Motor neuron (in vitro differentiated cells): ENCODE results near the gene MKRN2OS. TPM values are rescaled to one million over a fixed set of nuclear protein-coding genes. Genes with fewer than 3 reads are reported as not detected.

Source experiments
- ATAC-seq, 8 experiments: fragments of 200-7000 bp; cut with Tn5 transposase; replicated peaks in 6 of 8; 2 replicates each; pipeline ENCODE4 v1.8.0; 2021; ENCODE audit warnings: mild to moderate bottlenecking in 8 of 8, moderate library complexity in 8 of 8
- H3K27ac ChIP-seq, 2 donors: fragments of 250-450 bp; sonication (Bioruptor Pico); 2 replicates each; pipeline ENCODE4 v1.9.0; 2021; ENCODE audit warnings: antibody characterized with exemption in 2 of 2, mild to moderate bottlenecking in 2 of 2, moderate library complexity in 1 of 2
- H3K4me1 ChIP-seq, 2 donors: fragments of 250-450 bp; sonication (Bioruptor Pico); replicated peaks in 1 of 2; 2 replicates each; pipeline ENCODE4 v1.6.1; 2021; ENCODE audit warnings: antibody characterized with exemption in 2 of 2, mild to moderate bottlenecking in 2 of 2, moderate library complexity in 1 of 2
- H3K4me3 ChIP-seq, 5 donors: fragments of 250-450 bp; sonication (Bioruptor Pico); 2 replicates each; pipeline ENCODE4 v1.9.0; 2021; ENCODE audit warnings: antibody characterized with exemption in 5 of 5, mild to moderate bottlenecking in 5 of 5, moderate library complexity in 4 of 5
- WGBS, 10 experiments: fragments of 450-650 bp; shearing (Covaris generic); methylation state at CpG; one replicate each; pipeline ENCODE4 v1.0.0; 2022; 5-methylcytosine and 5-hydroxymethylcytosine counted together
- in situ Hi-C, 9 experiments: fragments of 400-800 bp; cut with MboI; loops; one replicate each; pipeline ENCODE4 v1.15.0; 2021; ENCODE audit warnings: low sequenced_read_pairs in 9 of 9, low pct_unique_long_range_greater_than_20kb in 2 of 9; ENCODE audit not compliant: unreplicated experiment in 9 of 9
- total RNA-seq, 8 experiments: library from RNA; unstranded; fragments of 300-600 nt; gene quantifications; 2 replicates each; pipeline versions ENCODE4 v1.2.3 to v1.2.4, GENCODE V29; 2022

The MKRN2OS gene
- total RNA-seq, 8 experiments from 2014 or later = 0.33 to 3.8 (median 1.1) TPM

- no peak overlapping the region for H3K27ac ChIP-seq
- WGBS, 10 experiments = 86 to 100% (median 100%) methylated on average over 1 to 2 of the region's 3 CpGs; no CpG with 5 or more reads in 4 of the 10 experiments
- H3K4me1 ChIP-seq = no peaks in the 10 kb centered on the region
- no peak overlapping the region for H3K4me3 ChIP-seq
- in situ Hi-C loops = no loop called here
- ATAC-seq = no peak
Measured at GRCh38 chr3:12579456-12579855, 34.2 kb upstream of the MKRN2OS start.

DNA sequence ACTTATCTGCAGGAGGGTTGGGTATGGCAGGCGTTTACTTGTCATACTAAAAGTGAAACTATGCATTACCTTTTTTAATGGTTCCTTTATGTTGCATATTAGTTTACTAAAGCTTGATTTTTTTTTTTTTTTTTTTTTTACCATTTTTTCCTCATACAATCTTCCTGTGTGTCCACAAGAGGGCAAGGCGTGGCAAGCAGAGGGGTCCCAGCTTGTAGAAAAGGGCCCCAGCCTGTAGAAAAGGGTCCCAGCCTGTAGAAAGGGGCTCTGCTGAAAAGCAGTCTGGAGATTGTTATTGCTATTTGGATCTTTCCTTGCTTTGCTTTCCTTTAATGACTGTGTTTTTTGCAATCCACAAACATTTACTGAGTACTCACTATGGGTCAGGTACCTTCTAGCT is 33.4 kb upstream of the MKRN2OS start:
- Histone ChIP-seq H3K4me1 (no peaks in the 10 kb centered on the region), H3K4me3 (no peak overlapping the region), H3K27ac (no peak overlapping the region)
- 40 to 100% (median 86%) methylated on average over 1 to 2 of the region's 2 CpGs for WGBS, 10 experiments
- no peak for ATAC-seq
- in situ Hi-C loops = no loop called here

- in situ Hi-C loops = no loop called here
- no peaks in the 10 kb centered on the region for H3K4me1 ChIP-seq
- 66 to 100% (median 85%) methylated on average over 2 to 5 of the region's 5 CpGs for WGBS, 10 experiments
- H3K4me3 ChIP-seq = no peak overlapping the region
- no peak for ATAC-seq
- no peak overlapping the region for H3K27ac ChIP-seq
Measured at GRCh38 chr3:12577379-12577778, 32.1 kb upstream of the MKRN2OS start.

DNA sequence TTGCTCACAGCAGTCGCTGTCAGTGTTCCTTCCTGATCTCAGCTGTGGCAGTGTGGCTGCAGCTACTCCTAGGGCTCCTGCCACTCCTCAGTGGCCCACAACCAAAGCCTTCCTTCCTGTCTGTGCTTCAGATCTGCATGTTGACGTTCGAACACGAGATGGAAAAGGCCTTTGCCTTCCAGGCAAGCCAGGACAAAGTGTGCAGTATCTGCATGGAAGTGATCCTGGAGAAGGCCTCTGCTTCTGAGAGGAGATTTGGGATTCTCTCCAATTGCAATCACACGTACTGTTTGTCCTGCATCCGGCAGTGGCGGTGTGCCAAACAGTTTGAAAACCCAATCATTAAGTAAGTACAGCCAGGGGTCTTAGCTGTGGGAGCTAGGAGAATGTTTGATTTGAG is 29.4 kb upstream of the MKRN2OS start:
- H3K27ac ChIP-seq = no peak overlapping the region
- H3K4me3 ChIP-seq = no peak overlapping the region
- 90 to 100% (median 96%) methylated on average over 1 to 5 of the region's 7 CpGs; no CpG with 5 or more reads in 7 of the 10 experiments for WGBS, 10 experiments
- ATAC-seq = no peak
- H3K4me1 ChIP-seq = no peaks in the 10 kb centered on the region
- in situ Hi-C loops = no loop called here

DNA sequence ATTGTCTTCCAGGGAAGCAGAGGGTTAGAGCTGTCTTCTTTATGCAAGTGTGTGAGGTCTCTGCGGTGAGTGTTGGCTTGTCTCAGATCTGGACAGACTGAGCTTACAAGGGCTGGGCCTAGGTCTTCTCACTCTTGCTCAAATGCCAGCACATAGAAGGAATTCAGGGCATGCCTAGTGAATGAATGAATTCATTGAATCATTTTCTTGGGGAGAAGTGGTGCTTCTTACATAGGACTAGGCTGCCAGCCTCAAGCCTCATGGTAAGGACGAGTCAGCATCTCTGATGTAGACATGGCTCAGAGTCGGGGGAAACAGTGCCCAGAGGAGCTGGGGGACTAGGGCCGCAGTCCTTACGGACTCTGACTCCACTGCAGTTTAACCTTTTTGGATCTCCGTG is 28.8 kb upstream of the MKRN2OS start:
- no peak for ATAC-seq
- in situ Hi-C loops = no loop called here
- Histone ChIP-seq H3K27ac (no peak overlapping the region), H3K4me1 (no peaks in the 10 kb centered on the region), H3K4me3 (no peak overlapping the region)
- WGBS, 10 experiments = 92 to 100% (median 100%) methylated on average over 1 to 4 of the region's 6 CpGs; no CpG with 5 or more reads in 4 of the 10 experiments

GRCh38 chr3:12571986-12572385 is 26.7 kb upstream of the MKRN2OS start:
- Histone ChIP-seq H3K4me3 (no peak overlapping the region), H3K4me1 (no peaks in the 10 kb centered on the region), H3K27ac (no peak overlapping the region)
- no peak for ATAC-seq
- WGBS, 10 experiments = 86 to 100% (median 95%) methylated on average over 1 to 11 of the region's 11 CpGs; no CpG with 5 or more reads in 1 of the 10 experiments
- in situ Hi-C loops = no loop called here

DNA sequence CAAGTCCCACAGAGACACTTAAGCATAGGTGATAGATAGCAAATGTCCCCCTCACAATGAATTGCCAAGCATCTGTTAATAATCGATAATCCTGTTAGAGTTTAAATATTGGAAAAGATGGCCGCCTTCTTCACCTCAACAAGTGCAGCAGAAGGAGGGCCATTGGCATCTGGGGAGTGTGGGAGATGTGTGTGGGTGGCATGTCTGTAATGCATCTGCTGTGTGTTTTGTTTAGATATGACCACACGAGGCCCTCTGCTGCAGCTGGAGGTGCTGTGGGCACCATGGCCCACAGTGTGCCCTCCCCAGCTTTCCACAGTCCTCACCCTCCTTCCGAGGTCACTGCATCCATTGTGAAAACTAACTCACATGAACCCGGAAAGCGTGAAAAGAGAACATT is 24.5 kb upstream of the MKRN2OS start:
- no peak for ATAC-seq
- 60 to 93% (median 80%) methylated on average over 1 to 3 of the region's 6 CpGs; no CpG with 5 or more reads in 3 of the 10 experiments for WGBS, 10 experiments
- H3K27ac ChIP-seq = no peak overlapping the region
- in situ Hi-C loops = no loop called here
- no peaks in the 10 kb centered on the region for H3K4me1 ChIP-seq
- no peak overlapping the region for H3K4me3 ChIP-seq

- 37 to 100% (median 91%) methylated on average over 1 to 3 of the region's 3 CpGs; no CpG with 5 or more reads in 2 of the 10 experiments for WGBS, 10 experiments
- no peaks in the 10 kb centered on the region for H3K4me1 ChIP-seq
- in situ Hi-C loops = no loop called here
- H3K27ac ChIP-seq = no peak overlapping the region
- H3K4me3 ChIP-seq = no peak overlapping the region
- ATAC-seq = no peak
Measured at GRCh38 chr3:12568747-12569146, 23.4 kb upstream of the MKRN2OS start.

DNA sequence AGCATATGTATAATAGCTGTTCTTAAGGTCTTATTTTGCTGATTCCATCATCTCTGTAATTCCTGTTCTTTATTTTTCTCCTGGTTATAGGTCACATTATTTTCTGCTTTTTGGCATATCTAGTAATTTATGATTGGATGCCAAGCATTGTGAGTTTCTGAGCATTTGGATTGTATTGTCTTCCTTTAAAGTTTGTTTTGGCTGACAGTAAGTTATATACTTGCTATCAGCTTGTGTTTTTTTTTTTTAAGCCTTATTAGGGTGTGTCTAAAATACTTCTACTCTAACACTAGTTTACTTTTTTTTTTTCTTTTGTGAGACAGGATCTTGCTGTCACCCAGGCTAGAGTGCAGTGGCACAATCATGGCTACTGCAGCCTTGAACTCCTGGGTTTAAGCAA is 21.7 kb upstream of the MKRN2OS start:
- in situ Hi-C loops = no loop called here
- no peak overlapping the region for H3K4me3 ChIP-seq
- no peak for ATAC-seq
- H3K27ac ChIP-seq = no peak overlapping the region
- peaks cover 9 to 10% of the 10 kb centered on the region in 2 donors for H3K4me1 ChIP-seq

GRCh38 chr3:12562451-12562850 is 17.2 kb upstream of the MKRN2OS start:
- H3K27ac ChIP-seq = no peak overlapping the region
- ATAC-seq = no peak
- 60 to 100% (median 67%) methylated on average over 1 of the region's 1 CpG; no CpG with 5 or more reads in 5 of the 10 experiments for WGBS, 10 experiments
- in situ Hi-C loops = no loop called here
- H3K4me3 ChIP-seq = no peak overlapping the region
- H3K4me1 ChIP-seq = peaks cover 15 to 33% of the 10 kb centered on the region in 2 donors

DNA sequence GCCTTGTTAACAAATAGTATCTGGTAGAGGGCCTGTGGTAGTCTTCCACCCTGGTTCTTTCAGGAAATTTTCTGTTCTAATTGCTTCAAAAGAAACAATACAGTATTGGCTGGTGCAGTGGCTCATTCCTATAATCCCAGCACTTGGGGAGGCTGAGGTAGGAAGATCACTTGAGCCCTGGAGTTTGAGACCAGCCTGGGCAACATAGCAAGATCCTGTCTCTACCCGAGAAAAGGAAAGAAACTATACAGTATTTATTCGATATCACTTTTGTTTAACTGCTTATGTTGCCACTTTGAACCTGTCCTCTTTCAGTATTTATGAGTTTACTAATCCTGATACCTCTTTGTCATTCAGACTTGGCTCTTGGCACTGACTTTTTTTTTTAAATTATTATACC is 16.1 kb upstream of the MKRN2OS start:
- Histone ChIP-seq H3K4me1 (peaks cover 15 to 33% of the 10 kb centered on the region in 2 donors), H3K27ac (no peak overlapping the region), H3K4me3 (no peak overlapping the region)
- WGBS, 10 experiments = 50 to 100% (median 88%) methylated on average over 1 to 2 of the region's 2 CpGs; no CpG with 5 or more reads in 3 of the 10 experiments
- in situ Hi-C loops = no loop called here
- no peak for ATAC-seq

- in situ Hi-C loops = no loop called here
- WGBS, 10 experiments = 36 to 87% (median 74%) methylated on average over 1 to 5 of the region's 5 CpGs; no CpG with 5 or more reads in 3 of the 10 experiments
- Histone ChIP-seq H3K27ac (no peak overlapping the region), H3K4me1 (peaks cover 15 to 38% of the 10 kb centered on the region in 2 donors), H3K4me3 (peak overlapping the region in 1 of 5 donors; percentile 4)
- peak in 3 of 8 experiments; percentile 8 to 25 (median 23) for ATAC-seq
Measured at GRCh38 chr3:12560505-12561190, 15.3 kb upstream of the MKRN2OS start.

DNA sequence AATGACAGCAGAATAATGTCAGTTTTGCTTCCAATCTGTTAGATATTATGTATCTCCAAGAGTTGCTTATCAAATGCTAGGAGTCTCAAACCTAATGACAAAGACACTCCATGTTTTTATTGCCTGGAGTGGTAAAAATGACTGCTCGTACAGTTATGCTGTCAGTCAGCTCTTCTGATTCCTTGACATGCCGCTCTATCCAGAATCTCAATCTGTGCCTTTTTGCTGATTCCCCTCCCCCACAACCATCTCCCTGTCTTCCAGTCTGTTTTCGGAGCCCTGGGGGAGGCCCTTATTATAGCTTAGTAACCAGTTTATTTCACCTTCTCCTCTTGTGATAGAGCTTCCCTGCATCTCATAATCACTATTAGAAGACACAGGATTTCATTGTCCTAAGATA is 14.2 kb upstream of the MKRN2OS start:
- in situ Hi-C loops = no loop called here
- WGBS, 10 experiments = 67 to 100% (median 80%) methylated on average over 1 to 3 of the region's 3 CpGs; no CpG with 5 or more reads in 1 of the 10 experiments
- ATAC-seq = no peak
- Histone ChIP-seq H3K4me1 (peaks cover 15 to 38% of the 10 kb centered on the region in 2 donors), H3K4me3 (no peak overlapping the region), H3K27ac (no peak overlapping the region)

GRCh38 chr3:12558706-12559105 is 13.4 kb upstream of the MKRN2OS start:
- peak overlapping the region in 4 of 5 donors; percentile 82 to 97 (median 88) for H3K4me3 ChIP-seq
- no peak overlapping the region for H3K27ac ChIP-seq
- peaks cover 15 to 38% of the 10 kb centered on the region in 2 donors for H3K4me1 ChIP-seq
- no peak for ATAC-seq
- in situ Hi-C loops = no loop called here
- WGBS, 10 experiments = 37 to 80% (median 68%) methylated on average over 2 to 4 of the region's 4 CpGs; no CpG with 5 or more reads in 4 of the 10 experiments
